Fibroblast of villous mesenchyme (primary cell): Measurements from ENCODE around the gene MYB. TPM values are rescaled to one million over a fixed set of nuclear protein-coding genes. Genes with fewer than 3 reads are reported as not detected.
"Not testable (repeated sequence)": the region's sequence is repeated elsewhere in the genome, so short reads cannot be mapped to it uniquely, and the experiment has no call there.

Experiments
- DNase-seq: peaks from one replicate; pipeline ENCODE4 v3.0.0-alpha.2; 2010; ENCODE audit warnings: low read depth
- H3K4me3 ChIP-seq: 2 replicates; pipeline ENCODE4 v1.5.1; 2011; ENCODE audit warnings: low read depth, mild to moderate bottlenecking, low read length
- total RNA-seq: library from RNA; depleted of rRNA; stranded (reverse); fragments of >200 nt; gene quantifications from 2 replicates; pipeline ENCODE4 v1.2.3, GENCODE V29; 2012
- TF ChIP-seq, protein P1 (sequence below): IDR thresholded peaks from 2 replicates; pipeline ENCODE4 v1.5.1; 2012; ENCODE audit warnings: low read depth, mild to moderate bottlenecking, low read length; ENCODE audit not compliant: insufficient read depth

The MYB gene
- total RNA-seq, 1 donor, result 0.43 TPM

DNA sequence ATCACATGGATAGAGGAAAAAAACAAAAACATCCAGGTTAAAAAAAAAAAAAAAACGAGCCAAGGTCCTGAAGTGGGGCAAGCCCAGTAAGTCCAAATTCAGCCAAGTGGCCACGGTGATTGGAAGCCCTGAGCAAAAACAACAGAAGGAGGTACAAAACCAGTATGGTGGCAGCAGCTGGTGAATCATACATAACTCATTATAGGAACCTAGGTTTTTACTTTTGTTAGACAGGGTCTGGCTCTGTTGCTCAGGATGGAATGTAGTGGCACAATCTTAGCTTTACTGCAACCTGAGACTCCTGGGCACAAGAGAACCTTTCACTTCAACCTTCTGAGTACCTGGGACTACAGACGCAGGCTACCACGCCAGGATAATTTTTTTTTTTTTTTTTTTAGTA lies 22.7 kb upstream of the MYB start:
- TF ChIP-seq, protein P1, sequence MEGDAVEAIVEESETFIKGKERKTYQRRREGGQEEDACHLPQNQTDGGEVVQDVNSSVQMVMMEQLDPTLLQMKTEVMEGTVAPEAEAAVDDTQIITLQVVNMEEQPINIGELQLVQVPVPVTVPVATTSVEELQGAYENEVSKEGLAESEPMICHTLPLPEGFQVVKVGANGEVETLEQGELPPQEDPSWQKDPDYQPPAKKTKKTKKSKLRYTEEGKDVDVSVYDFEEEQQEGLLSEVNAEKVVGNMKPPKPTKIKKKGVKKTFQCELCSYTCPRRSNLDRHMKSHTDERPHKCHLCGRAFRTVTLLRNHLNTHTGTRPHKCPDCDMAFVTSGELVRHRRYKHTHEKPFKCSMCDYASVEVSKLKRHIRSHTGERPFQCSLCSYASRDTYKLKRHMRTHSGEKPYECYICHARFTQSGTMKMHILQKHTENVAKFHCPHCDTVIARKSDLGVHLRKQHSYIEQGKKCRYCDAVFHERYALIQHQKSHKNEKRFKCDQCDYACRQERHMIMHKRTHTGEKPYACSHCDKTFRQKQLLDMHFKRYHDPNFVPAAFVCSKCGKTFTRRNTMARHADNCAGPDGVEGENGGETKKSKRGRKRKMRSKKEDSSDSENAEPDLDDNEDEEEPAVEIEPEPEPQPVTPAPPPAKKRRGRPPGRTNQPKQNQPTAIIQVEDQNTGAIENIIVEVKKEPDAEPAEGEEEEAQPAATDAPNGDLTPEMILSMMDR, result no peak
- H3K4me3 ChIP-seq, result no peak overlapping the region
- no peak for DNase-seq

DNA sequence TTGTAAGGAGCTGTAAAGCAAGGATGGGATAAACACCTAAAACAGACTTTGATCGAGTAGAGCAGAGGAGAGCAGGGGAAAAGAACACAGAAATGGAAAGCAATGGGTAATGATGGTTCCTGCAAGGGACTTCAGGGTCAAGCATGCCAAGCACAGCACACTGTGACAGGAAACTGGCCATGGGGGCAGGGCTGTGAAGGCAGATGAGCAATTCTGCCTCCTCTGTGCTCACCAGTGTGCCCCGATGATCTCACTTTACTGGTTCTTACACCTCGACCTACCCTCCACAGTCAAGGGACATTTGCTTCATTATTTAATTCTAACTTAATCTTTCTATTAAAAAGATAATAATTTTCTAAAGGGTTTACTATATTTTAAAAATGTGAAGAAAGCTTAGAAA lies 21.6 kb upstream of the MYB start:
- TF ChIP-seq, protein P1, result no peak

DNA sequence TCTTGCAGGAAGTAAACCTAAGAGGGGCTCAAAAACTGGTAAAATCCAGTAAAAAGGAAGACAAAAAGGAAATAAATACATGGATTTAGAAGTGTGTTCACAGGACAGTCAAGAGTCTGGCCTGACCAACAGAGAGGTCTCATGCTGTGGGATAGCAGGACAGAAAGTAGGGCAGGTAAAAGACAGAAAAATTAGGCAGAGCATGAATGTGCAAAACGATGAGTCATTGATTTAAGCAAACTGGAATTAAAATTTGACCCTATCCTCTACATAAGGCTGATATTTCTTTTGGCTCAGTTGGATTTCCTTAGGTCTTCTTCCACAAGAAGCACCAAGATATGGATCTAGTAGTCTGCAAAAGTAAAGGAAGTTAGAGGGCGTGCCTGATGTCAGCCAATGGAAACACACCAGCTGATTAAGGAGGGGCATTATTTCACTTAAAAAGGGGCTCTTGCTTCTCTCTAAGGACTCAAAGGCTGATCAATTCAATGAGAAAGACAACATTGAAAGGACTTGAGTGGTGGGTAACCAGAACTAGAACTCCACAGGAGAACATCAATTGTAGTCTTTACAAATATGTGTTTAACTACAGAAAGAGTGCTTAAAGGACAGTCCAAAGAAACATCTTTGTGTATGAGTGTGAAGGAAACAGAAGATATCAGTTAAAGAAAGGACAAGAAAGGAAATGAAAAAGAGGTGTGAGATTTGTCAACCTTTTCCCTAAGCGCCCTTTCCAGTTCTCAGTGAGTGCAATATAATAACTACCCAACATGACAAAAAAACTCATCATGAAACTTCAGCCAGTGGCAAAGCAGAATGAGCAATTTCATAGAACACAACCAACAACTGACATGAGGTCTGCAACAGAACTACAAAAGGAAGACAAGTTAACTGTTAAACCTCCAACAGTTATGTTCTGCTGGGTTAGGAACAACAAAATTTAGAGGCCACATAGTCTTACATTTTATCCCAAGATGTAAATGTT lies 19.4 kb upstream of the MYB start:
- no peak overlapping the region for H3K4me3 ChIP-seq
- TF ChIP-seq, protein P1, result no peak
- no peak for DNase-seq

More for the DNA sequence above, 21.6 kb upstream of the MYB start:
- no peak for DNase-seq
- H3K4me3 ChIP-seq, result no peak overlapping the region

DNA sequence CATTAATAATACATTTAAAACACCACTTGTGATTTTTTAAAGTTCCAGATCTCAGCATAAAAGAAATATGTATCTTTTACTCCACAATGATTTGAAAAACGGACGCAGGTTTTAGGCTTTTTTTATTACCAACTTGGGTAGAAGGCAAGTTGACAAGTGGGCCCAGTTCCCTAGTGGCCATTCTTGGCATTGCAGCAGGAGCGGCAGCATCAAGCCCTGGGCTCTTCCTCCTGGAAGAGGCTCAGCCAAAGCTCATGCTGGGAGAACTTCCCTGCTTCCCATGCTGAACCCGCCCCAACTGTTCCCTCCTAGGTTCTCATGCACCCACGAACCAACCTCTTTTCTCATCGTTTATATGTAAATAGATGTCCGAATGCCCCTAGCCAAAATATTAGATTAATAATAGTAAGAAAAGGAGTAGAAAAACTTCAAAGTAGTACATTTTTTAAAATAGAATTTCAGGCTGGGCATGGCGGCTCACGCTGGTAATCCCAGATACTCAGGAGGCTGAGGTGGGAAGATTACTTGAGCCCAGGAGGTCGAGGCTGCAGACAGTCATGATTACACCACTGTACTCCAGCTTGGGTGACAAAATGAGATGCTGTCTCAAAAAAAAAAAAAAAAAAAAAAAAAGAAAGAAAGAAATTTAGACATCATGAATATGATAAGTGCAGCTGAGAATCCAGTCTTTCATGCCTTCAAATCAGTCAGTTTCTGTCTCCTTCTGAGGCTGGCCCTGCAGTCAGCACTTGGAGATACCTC lies 18.2 kb upstream of the MYB start:
- no peak overlapping the region for H3K4me3 ChIP-seq
- TF ChIP-seq, protein P1, result peak; percentile 71
- DNase-seq, result no peak

DNA sequence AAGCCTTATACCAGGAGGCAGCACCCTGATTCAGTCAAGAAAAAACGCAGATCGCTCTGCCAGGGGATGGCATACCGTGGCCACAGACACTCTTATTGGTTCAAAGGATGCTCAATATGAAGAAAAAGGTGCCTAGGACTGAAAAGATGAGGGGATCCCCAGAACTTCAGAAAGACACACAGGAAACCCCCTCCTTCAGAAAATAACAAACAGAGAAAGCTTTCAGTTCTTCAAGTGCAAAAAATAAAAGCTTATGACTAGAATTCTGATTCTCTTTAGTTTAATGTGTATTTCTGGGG lies 17.7 kb upstream of the MYB start:
- no peak for DNase-seq
- TF ChIP-seq, protein P1, result no peak
- H3K4me3 ChIP-seq, result no peak overlapping the region

DNA sequence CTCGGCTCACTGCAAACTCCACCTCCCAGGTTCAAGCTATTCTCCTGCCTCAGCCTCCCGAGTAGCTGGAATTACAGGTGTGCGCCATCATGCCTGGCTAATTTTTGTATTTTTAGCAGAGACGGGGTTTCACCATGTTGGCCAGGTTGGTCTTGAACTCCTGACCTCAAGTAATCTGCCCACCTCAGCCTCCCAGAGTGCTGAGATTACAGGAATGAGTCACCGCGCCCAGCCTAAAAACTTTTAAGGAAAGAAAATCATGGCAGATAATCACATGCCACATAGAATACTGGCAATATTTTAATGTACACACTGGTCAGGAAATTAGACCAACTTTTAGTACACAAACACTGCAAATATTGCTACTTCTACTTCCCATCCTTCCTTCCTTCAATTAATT lies 16.7 kb upstream of the MYB start:
- DNase-seq, H3K4me3 ChIP-seq: not testable (repeated sequence)

DNA sequence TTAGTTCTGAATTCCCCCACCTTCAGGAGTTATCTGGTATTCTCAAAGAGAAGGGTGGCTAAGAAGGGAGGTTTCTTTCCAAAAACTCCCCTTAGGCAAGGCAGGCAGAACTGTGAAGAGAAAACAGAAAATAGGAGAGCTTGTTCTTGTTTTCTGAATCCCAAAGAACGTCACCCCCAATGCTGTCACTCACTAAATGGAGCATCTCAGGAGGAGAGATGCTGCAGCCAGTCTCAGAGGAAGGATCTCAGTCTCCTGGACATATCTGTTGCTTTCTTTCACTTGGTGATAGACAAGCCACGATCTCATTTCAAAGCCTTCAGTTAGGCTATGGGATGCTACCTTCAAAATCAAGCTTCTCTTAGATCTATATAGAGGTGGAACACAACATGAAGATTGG lies 16.1 kb upstream of the MYB start:
- no peak overlapping the region for H3K4me3 ChIP-seq

More for the DNA sequence above, 16.1 kb upstream of the MYB start:
- no peak for DNase-seq
- TF ChIP-seq, protein P1, result no peak
